Stimulated activated CD4-positive, alpha-beta T cell treated with anti-CD3 and anti-CD28 coated beads, Interleukin-2, amount 100 ng/mL, for 24 hours (primary cell): ENCODE data around the gene NCK2.

ENCODE experiments used
- DNase-seq, 2 donors: peaks; one replicate each; pipeline ENCODE4 v3.0.0-alpha.2; 2020

Gene NCK2

DNA sequence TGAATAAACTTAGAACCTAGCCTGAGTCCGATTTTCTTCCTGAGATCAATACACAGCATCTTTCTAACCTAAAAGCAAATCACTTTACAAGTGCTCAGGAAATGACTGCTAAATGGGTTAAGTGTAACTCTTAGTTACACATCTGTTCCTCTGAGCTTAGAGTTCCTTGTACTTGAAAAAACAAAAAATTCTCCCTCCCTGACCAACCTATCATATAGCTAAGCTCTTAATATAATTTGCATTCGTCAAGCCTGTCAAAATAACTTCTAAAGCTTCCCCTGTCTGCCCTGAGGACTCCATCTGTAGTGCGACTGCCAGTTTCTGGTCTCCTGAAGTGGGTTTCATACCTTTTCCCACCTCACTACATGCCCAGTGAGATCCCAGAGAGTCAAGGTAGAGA is 190.4 kb downstream of the NCK2 start:
- DNase-seq = no peak

DNA sequence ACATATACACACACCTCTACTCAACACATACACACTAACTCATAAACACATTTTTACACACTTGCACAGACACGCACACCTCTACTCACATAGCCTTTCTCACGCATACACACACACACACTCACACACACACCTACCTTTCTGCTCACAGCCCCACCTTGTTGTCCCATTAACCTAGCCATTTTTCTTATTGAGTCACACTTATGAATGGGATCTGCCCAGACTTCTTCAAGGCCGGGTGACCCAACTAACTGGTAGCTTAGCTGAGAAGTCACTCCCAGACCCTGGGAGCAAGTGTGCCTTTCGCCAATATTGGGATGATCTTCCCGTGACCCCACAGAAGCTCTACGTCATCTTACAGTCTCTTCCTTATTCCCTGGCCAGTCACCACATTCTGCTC is 192.2 kb downstream of the NCK2 start:
- DNase-seq = no peak

DNA sequence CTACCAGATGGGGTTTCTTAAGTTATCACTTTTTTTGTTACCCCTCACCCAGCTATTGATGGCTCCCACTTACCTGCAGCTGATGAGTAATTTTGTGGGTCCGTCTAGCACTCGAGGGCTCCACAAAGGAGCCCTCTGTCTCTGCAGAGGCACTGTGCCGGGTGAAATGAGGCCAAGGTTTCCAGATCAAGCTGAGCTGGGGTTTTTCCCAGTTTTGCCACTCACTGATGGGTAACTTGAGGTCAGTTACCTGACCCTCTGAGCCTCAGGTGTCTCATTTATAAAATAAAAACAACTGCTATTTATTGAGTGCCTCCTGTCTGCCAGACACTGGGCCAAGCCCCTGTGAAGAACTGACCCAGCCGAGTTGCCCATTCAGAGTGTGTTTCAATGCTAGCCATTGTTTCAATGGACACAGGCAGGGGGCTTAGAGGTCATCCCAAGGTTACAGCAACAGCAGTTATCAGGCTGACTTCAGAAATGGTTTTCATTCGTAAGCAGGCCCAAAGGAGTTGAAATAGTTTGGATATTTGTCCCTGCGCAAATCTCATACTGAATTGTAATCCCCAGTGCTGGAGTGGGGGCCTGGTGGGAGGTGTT is 192.9 kb downstream of the NCK2 start:
- no peak for DNase-seq
